GM21529 (cell line): ENCODE measurements around the gene TCF19.
"Not testable (repeated sequence)": the region's sequence is repeated elsewhere in the genome, so short reads cannot be mapped to it uniquely, and the experiment has no call there.

Experiments
- ATAC-seq: cut with Tn5 transposase; IDR thresholded peaks from one replicate; pipeline ENCODE4 v1.9.1; 2021; ENCODE audit not compliant: unreplicated experiment

The TCF19 gene

GRCh38 chr6:31178143-31179041, 20.0 kb downstream of the TCF19 start:
- no peak for ATAC-seq

DNA sequence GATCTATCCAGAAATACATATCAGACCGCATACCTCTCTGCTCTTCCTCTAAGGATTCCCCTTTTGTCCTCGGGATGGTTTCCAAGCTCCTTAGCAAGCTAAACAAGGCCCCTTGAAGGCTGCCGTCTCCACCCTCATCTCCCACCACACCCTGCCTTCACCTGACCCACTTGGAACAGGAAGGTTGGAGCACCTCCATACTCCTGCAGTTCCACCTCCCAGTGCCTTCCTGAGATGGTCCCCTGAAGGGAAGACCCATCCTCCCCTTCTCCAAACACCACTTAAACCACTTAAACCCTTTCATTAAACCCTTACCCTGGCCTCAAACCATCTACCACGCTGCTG, 20.6 kb downstream of the TCF19 start:
- no peak for ATAC-seq

GRCh38 chr6:31179896-31180295, 21.5 kb downstream of the TCF19 start:
- ATAC-seq = no peak

GRCh38 chr6:31180500-31180899, 22.1 kb downstream of the TCF19 start:
- ATAC-seq = no peak

DNA sequence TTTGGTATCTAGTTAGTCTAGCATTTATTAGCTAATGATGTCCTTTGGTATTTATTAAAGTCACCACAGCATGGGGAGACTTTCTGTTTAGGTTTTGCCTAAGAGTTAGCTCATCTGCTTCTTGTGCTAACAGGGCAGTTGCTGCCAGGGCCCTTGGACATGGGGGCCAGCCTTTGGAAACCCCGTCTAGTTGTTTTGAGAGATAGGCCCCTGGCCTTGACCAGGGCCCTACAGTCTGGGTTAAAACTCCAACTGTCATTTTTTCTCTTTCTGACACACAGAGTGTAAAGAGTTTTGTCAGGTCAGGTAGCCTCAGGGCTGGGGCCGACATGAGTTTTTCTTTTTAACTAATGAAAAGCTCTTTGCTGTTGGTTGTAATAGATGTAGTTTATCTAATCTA, 24.9 kb downstream of the TCF19 start:
- ATAC-seq = not testable (repeated sequence)

- not testable (repeated sequence) for ATAC-seq
These were observed 25.5 kb downstream of the TCF19 start for GRCh38 chr6:31183859-31184258.

GRCh38 chr6:31185695-31186051, 27.3 kb downstream of the TCF19 start:
- ATAC-seq = not testable (repeated sequence)

- ATAC-seq = no peak
These were observed 27.8 kb downstream of the TCF19 start for GRCh38 chr6:31186052-31186734.

DNA sequence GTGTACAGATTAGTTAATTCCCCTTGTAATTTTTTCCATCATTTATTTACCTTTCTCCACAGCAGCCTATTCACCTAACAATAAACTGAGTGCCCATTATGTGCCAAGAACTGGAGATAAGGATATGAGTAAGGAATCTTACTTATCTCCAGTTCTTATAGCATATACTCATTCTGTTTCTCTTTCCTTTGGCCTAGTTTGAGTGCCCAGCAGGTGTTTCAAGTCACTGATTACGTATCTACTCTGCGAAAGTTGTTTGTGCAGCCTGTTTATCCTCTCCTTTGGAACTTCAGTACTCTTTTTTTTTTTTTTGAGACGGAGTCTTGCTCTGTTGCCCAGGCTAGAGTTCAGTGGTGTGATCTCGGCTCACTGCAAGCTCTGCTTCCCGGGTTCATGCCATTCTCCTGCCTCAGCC, 29.4 kb downstream of the TCF19 start:
- no peak for ATAC-seq

DNA sequence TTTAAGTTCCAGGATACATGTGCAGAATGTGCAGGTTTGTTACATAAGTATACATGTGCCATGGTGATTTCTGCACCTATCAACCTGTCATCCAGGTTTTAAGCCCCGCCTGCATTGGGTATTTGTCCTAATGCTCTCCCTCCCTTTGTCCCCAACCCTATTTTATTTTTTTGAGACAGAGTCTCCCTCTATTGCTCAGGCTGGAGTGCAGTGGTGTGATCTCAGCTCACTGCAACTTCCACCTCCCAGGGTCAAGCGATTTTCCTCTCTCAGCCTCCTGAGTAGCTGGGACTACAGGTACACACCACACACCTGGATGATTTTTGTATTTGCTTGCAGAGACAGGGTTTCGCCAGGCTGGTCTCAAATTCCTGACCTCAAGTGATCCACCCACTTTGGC, 30.8 kb downstream of the TCF19 start:
- ATAC-seq = not testable (repeated sequence)

DNA sequence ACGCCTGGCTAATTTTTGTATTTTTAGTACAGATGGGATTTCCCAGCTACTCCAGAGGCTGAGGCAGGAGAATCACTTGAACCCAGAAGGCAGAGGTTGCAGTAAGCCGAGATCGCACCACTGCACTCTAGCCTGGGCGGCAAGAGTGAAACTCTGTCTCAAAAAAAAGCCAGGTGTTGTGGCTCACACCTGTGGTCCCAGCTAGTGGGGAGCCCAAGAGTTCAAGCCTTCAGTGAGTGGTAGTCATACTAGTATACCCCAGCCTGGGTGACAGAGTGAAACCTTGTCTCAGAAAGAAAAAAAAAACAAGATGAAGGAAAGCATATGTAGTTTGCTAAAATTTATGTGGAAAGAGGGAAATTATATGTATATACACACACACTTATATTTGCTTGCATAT, 32.1 kb downstream of the TCF19 start:
- ATAC-seq = peak; percentile 58

DNA sequence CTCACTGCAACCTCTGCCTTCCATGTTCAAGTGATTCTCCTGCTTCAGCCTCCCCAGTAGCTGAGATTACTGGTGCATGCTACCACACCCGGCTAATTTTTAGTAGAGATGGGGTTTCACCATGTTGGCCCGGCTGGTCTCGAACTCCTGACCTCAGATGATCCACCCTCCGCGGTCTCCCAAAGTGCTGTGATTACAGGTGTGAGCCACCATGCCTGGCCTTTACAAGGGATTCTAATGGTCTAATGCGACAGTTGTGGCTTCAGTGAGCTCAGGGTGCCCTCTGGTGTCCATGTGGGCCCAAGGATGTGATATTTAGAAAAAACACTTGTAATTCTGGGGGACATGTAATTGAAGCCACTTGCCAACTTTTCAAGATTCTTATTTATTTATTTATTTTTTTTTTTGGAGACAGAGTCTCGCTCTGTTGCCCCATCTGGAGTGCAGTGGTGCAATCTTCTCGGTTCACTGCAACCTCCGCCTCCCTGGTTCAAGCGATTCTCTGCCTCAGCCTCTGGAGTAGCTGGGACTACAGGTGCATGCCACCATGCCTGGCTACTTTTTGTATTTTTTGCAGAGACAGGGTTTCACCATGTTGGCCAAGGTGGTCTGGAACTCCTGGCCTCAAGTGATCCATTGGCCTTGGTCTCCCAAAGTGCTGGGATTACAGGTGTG, 34.2 kb downstream of the TCF19 start:
- ATAC-seq = not testable (repeated sequence)

DNA sequence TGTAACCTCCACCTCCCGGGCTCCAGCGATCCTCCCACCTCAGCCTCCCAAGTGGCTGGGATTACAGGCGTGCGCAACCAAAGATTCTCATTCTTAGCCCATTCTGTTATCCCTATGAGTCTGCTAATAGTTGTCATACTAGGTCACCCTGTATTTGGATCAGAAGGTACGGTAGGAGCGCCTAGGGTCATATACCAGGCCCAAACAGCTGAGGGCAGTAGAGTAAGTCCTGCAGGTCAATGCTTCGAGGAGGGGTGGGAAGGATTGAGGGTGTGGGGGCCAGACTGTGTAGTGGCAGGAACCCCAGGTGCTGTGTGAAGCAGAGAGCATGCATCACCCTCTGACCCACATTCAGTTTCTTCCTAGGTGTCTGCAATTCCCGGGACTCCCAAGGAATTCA, 34.8 kb downstream of the TCF19 start:
- no peak for ATAC-seq

GRCh38 chr6:31194061-31194834, 35.9 kb downstream of the TCF19 start:
- no peak for ATAC-seq

- not testable (repeated sequence) for ATAC-seq
These were observed 37.1 kb downstream of the TCF19 start for GRCh38 chr6:31195308-31195979.

DNA sequence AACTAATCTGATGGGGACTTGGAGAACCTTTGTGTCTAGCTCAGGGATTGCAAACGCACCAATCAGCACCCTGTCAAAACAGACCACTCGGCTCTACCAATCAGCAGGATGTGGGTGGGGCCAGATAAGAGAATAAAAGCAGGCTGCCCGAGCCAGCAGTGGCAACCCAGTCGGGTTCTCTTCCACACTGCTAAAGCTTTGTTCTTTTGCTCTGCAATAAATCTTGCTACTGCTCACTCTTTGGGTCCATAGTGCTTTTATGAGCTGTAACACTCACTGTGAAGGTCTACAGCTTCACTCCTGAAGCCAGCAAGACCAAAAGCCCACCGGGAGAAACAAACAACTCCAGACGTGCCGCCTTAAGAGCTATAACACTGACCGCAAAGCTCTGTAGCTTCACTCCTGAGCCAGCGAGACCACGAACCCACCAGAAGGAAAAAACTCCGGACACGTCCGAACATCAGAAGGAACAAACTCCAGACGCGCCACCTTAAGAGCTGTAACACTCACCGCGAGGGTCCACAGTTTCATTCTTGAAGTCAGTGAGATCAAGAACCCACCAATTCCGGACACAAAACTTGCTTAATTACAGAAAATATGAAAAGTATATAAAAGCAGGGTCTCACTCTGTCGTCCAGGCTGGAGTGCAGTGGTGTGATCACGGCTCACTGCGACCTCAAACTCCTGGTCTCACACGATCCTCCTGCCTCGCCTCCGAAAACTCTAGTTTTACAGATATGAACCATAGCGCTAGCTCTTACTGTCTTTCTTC, 38.0 kb downstream of the TCF19 start:
- peak; percentile 2 for ATAC-seq

- ATAC-seq = peak; percentile 63
These were observed 39.3 kb downstream of the TCF19 start for GRCh38 chr6:31197559-31198305.

DNA sequence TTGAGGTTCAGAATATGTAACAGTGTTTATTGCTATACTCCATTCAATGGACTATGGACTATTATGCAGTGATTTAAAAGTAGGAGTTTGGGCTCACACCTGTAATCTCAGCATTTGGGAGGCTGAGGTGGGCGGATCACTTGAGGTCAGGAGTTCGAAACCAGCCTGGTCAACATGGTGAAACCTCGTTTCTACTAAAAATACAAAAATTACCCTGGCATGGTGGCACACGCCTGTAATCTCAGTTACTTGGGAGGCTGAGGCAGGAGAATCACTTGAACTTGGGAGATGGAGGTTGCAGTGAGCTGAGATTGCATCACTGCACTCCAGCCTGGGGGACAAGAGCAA, 40.7 kb downstream of the TCF19 start:
- ATAC-seq = not testable (repeated sequence)
